ENCODE measurements around the gene MSANTD2. TPM values are rescaled to one million over a fixed set of nuclear protein-coding genes. Genes with fewer than 3 reads are reported as not detected.

MSANTD2 gene
- total RNA-seq, 2 experiments from 2014 or later: 5.8 to 7.3 TPM

DNA sequence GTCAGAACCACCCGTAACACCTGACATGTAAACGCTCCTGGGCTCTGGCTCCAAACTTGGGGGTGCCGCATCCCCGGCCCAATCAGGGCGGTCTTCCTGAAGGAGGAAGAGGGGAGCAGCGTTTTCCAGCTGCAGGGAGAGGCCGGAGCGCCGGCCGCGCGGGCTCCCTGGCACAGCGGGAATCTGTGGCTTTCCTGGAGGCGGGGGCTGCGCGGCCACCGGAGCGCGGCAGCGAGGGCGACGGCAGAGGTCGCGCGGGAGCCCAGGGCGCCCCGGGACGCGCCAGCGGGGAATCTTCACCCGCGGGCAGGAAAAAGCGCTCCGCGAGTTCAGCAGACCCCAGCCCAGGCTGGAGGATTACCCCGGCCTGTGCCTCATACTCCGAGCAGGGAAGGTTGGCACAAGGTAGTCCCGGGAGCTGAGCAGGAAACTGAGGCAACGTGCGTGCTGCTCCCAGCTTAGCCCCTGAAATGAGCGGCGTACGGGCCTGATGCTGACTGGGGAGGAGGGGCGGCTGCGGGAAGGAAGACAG lies 37.5 kb downstream of the MSANTD2 start:
- peaks cover 31% of the 10 kb centered on the region for H3K27me3 Mint-ChIP-seq
- TF ChIP-seq, protein P1, sequence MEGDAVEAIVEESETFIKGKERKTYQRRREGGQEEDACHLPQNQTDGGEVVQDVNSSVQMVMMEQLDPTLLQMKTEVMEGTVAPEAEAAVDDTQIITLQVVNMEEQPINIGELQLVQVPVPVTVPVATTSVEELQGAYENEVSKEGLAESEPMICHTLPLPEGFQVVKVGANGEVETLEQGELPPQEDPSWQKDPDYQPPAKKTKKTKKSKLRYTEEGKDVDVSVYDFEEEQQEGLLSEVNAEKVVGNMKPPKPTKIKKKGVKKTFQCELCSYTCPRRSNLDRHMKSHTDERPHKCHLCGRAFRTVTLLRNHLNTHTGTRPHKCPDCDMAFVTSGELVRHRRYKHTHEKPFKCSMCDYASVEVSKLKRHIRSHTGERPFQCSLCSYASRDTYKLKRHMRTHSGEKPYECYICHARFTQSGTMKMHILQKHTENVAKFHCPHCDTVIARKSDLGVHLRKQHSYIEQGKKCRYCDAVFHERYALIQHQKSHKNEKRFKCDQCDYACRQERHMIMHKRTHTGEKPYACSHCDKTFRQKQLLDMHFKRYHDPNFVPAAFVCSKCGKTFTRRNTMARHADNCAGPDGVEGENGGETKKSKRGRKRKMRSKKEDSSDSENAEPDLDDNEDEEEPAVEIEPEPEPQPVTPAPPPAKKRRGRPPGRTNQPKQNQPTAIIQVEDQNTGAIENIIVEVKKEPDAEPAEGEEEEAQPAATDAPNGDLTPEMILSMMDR (IDR thresholded peaks at IDR 0.05): no peak
- intact Hi-C loops (cut with micrococcal nuclease): loop anchor here (1.0 to 5.0 kb wide), 3 partner anchors 35 to 93 kb away; no protein-coding TSS in a partner anchor
- POLR2A ChIA-PET: interaction anchor here (0.8 to 1.1 kb wide), 5 partner anchors 9 to 92 kb away, joined by 3 to 4 read pairs (median 3); no protein-coding TSS in a partner anchor
- no peaks in the 10 kb centered on the region for H3K9me3 Mint-ChIP-seq
- DNase-seq (no peak), ATAC-seq (peak; percentile 17)
- CTCF ChIA-PET: interaction anchor here (0.7 to 7.2 kb wide), 29 partner anchors 9 to 379 kb away, joined by 3 to 92 read pairs (median 8); partner anchors contain the start of genes CCDC15, MSANTD2, NRGN and SIAE
- peak overlapping the region; percentile 80 for H3K4me3 Mint-ChIP-seq
- H3K27ac Mint-ChIP-seq: no peak overlapping the region
- peaks cover 2% of the 10 kb centered on the region for H3K36me3 Mint-ChIP-seq (ENCODE audit: low read depth)
- peaks cover 24% of the 10 kb centered on the region for H3K4me1 Mint-ChIP-seq (ENCODE audit: low read depth)

GRCh38 chr11:124762105-124762623 lies 38.0 kb downstream of the MSANTD2 start, which contains the start of gene ESAM:
TSS of gene ESAM (minus strand) at chr11:124762290. CDS start at chr11:124762154, 136 bp downstream.
- POLR2A ChIA-PET: interaction anchor here (0.8 to 1.1 kb wide), 5 partner anchors 9 to 92 kb away, joined by 3 to 4 read pairs (median 3); no protein-coding TSS in a partner anchor
- DNase-seq (peak; percentile 72), ATAC-seq (peak; percentile 73)
- Mint-ChIP-seq H3K27ac (no peak within 1 kb of the TSS), H3K4me1 (ENCODE audit: low read depth) (peaks cover 24% of the 10 kb centered on the region), H3K27me3 (peaks cover 34% of the 10 kb centered on the region), H3K4me3 (peak within 1 kb of the TSS; percentile 80), H3K36me3 (ENCODE audit: low read depth) (peaks cover 2% of the 10 kb centered on the region), H3K9me3 (no peaks in the 10 kb centered on the region)
- TF ChIP-seq, protein P1 (IDR thresholded peaks at IDR 0.05): no peak
- intact Hi-C loops (cut with micrococcal nuclease): loop anchor here (5.0 kb wide), 2 partner anchors 35 to 75 kb away; no protein-coding TSS in a partner anchor
- CTCF ChIA-PET: interaction anchor here (0.7 to 7.2 kb wide), 27 partner anchors 9 to 380 kb away, joined by 3 to 92 read pairs (median 8); partner anchors contain the start of genes MSANTD2, NRGN, SIAE and SPA17

DNA sequence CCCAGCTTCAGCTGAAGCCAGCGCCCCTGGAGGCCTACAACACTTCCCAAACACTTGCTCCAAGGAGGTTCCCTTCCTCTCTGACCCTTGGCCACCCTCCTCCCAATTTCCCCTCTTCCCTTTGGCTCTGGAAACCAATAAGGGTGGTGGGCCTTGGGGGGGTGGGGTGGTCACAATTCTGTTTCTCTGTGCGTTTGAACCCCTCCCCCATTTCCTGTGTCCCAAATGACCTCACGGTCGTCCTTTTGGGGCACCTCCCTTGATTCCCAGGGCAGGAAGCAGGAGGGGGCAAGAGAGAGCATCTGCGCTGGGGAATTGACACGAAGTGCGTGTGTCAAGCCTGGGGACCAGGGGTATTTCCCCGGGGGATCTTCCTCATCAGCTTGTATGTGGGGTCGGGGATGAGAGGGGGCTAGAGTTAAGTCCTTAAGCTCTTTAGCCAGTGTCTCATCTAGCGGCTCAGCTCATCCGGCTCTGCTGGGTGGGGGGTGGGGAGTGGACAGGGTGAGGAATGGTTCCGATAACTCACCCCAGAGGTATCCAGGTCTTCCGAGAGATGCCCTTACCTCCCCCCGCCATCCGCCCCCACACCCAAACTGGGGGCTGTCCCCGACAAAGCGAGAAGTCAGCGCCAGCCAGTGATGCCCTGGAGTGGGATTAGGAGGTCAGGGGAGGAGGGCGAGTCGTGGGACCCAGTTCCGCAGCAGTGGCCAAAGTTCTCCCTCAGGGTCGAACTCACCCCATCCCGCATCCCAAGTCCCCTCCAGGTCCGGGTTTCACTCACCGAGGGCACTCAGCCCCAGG lies 38.7 kb downstream of the MSANTD2 start:
- Mint-ChIP-seq H3K4me3 (peak overlapping the region; percentile 66), H3K27me3 (peaks cover 38% of the 10 kb centered on the region), H3K9me3 (no peaks in the 10 kb centered on the region), H3K36me3 (ENCODE audit: low read depth) (peaks cover 2% of the 10 kb centered on the region), H3K4me1 (ENCODE audit: low read depth) (peaks cover 24% of the 10 kb centered on the region), H3K27ac (no peak overlapping the region)
- DNase-seq (peak; percentile 48), ATAC-seq (peak; percentile 21)
- ChIA-PET CTCF (interaction anchor here (1.0 to 7.2 kb wide), 14 partner anchors 8 to 115 kb away, joined by 3 to 92 read pairs (median 9); partner anchors contain the start of genes SIAE and SPA17), POLR2A (interaction anchor here (0.6 to 1.0 kb wide), 4 partner anchors 16 to 1304 kb away, joined by 3 read pairs; no protein-coding TSS in a partner anchor)
- intact Hi-C loops (cut with micrococcal nuclease): loop anchor here (2.0 to 5.0 kb wide), 3 partner anchors 15 to 76 kb away; no protein-coding TSS in a partner anchor
- TF ChIP-seq, protein P1 (IDR thresholded peaks at IDR 0.05): no peak

- POLR2A ChIA-PET: interaction anchor here (1.0 kb wide), 1 partner anchor 32 kb away, joined by 3 read pairs; no protein-coding TSS in a partner anchor
Observed at GRCh38 chr11:124760806-124761205, 39.4 kb downstream of the MSANTD2 start.

More at GRCh38 chr11:124760806-124761205, 39.4 kb downstream of the MSANTD2 start:
- H3K4me1 Mint-ChIP-seq (ENCODE audit: low read depth): peaks cover 24% of the 10 kb centered on the region
- TF ChIP-seq, protein P1 (IDR thresholded peaks at IDR 0.05): no peak
- intact Hi-C loops (cut with micrococcal nuclease): loop anchor here (2.0 to 5.0 kb wide), 3 partner anchors 14 to 76 kb away; no protein-coding TSS in a partner anchor
- DNase-seq: no peak
- H3K36me3 Mint-ChIP-seq (ENCODE audit: low read depth): no peaks in the 10 kb centered on the region
- H3K4me3 Mint-ChIP-seq: peak overlapping the region; percentile 10
- H3K9me3 Mint-ChIP-seq: no peaks in the 10 kb centered on the region
- CTCF ChIA-PET: interaction anchor here (1.0 to 7.2 kb wide), 8 partner anchors 9 to 115 kb away, joined by 3 to 92 read pairs (median 14); partner anchors contain the start of genes SIAE and SPA17
- no peak overlapping the region for H3K27ac Mint-ChIP-seq
- peaks cover 43% of the 10 kb centered on the region for H3K27me3 Mint-ChIP-seq
- ATAC-seq: no peak

Measured in activated CD8-positive, alpha-beta T cell treated with anti-CD3 and anti-CD28 coated beads for 36 hours (primary cell).